ENCODE measurements around the gene PLOD3.

DNA sequence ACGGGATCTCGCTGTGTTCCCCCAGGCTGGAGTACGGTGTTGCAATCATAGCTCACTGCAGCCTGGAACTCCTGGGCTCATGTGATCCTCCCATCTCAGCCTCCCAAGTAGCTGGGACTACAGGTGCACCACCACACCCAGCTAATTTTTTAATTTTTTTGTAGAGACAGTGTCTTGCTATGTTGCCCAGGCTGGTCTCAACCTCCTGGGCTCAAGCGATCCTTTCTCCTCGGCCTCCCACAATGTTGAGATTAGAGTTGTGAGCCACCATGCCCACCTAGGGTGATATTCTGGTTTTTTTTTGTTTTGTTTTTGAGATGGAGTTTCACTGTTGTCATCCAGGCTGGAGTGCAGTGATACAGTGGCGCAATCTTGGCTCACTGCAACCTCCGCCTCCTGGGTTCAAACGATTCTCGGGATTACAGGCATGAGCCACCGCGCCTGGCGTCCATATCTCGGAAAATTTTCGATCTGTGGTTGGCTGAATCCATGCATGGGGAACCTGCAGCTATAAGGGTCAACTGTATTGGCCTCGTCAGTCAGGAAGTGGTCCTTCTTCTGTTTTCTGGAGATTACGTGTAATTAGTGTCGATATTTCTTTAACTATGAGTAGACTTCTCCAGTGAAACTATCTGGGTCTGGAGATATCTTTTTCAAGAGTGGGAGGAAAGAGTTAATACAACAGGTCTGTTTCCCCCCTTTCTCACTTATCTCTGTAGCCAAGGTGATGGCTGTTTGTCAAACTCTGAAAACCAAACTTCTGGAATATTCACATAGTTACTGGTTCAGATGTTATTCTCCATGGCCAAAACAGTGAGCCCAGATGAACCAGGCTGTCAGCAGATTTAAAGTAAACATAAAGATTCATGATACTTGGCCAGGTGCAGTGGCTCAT is 48.5 kb upstream of the PLOD3 start:
- TF ChIP-seq TCFL5 (CRISPR knock-in tag; conservative IDR thresholded peaks at IDR 0.05) (no peak), MXI1 (IDR thresholded peaks at IDR 0.05; ENCODE audit: low read depth, low read length) (peak; percentile 85), ZKSCAN1 (IDR thresholded peaks at IDR 0.05; ENCODE audit: low read depth, low read length) (no peak), U2AF2 (optimal IDR thresholded peaks at IDR 0.05; ENCODE audit: low read depth, low read length) (no peak), TCF7L2 (IDR thresholded peaks at IDR 0.05; ENCODE audit: low read depth, low read length) (no peak), ZNF175 (CRISPR knock-in tag; IDR thresholded peaks at IDR 0.05; ENCODE audit: low read depth) (no peak), ZFP36 (IDR thresholded peaks at IDR 0.05; ENCODE audit: low read depth, low read length, partially characterized antibody) (peak; percentile 49)
- TF ChIP-seq, protein P1, sequence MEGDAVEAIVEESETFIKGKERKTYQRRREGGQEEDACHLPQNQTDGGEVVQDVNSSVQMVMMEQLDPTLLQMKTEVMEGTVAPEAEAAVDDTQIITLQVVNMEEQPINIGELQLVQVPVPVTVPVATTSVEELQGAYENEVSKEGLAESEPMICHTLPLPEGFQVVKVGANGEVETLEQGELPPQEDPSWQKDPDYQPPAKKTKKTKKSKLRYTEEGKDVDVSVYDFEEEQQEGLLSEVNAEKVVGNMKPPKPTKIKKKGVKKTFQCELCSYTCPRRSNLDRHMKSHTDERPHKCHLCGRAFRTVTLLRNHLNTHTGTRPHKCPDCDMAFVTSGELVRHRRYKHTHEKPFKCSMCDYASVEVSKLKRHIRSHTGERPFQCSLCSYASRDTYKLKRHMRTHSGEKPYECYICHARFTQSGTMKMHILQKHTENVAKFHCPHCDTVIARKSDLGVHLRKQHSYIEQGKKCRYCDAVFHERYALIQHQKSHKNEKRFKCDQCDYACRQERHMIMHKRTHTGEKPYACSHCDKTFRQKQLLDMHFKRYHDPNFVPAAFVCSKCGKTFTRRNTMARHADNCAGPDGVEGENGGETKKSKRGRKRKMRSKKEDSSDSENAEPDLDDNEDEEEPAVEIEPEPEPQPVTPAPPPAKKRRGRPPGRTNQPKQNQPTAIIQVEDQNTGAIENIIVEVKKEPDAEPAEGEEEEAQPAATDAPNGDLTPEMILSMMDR (IDR thresholded peaks at IDR 0.05 in 2 of 3, conservative IDR thresholded peaks at IDR 0.05 in 1 of 3; ENCODE audit: insufficient read depth in 2 of 3, low read depth in 1 of 3, low read length in 3 of 3) = no peak
- TF ChIP-seq, protein P2, sequence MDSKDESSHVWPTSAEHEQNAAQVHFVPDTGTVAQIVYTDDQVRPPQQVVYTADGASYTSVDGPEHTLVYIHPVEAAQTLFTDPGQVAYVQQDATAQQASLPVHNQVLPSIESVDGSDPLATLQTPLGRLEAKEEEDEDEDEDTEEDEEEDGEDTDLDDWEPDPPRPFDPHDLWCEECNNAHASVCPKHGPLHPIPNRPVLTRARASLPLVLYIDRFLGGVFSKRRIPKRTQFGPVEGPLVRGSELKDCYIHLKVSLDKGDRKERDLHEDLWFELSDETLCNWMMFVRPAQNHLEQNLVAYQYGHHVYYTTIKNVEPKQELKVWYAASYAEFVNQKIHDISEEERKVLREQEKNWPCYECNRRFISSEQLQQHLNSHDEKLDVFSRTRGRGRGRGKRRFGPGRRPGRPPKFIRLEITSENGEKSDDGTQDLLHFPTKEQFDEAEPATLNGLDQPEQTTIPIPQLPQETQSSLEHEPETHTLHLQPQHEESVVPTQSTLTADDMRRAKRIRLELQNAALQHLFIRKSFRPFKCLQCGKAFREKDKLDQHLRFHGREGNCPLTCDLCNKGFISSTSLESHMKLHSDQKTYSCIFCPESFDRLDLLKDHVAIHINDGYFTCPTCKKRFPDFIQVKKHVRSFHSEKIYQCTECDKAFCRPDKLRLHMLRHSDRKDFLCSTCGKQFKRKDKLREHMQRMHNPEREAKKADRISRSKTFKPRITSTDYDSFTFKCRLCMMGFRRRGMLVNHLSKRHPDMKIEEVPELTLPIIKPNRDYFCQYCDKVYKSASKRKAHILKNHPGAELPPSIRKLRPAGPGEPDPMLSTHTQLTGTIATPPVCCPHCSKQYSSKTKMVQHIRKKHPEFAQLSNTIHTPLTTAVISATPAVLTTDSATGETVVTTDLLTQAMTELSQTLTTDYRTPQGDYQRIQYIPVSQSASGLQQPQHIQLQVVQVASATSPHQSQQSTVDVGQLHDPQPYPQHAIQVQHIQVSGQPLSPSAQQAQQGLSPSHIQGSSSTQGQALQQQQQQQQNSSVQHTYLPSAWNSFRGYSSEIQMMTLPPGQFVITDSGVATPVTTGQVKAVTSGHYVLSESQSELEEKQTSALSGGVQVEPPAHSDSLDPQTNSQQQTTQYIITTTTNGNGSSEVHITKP (IDR thresholded peaks at IDR 0.05; ENCODE audit: partially characterized antibody) = no peak
- TF ChIP-seq, protein P3, sequence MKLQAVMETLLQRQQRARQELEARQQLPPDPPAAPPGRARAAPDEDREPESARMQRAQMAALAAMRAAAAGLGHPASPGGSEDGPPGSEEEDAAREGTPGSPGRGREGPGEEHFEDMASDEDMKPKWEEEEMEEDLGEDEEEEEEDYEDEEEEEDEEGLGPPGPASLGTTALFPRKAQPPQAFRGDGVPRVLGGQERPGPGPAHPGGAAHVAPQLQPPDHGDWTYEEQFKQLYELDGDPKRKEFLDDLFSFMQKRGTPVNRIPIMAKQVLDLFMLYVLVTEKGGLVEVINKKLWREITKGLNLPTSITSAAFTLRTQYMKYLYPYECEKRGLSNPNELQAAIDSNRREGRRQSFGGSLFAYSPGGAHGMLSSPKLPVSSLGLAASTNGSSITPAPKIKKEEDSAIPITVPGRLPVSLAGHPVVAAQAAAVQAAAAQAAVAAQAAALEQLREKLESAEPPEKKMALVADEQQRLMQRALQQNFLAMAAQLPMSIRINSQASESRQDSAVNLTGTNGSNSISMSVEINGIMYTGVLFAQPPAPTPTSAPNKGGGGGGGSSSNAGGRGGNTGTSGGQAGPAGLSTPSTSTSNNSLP (IDR thresholded peaks at IDR 0.05; ENCODE audit: borderline replicate concordance, low read depth, low read length) = no peak
- TF ChIP-seq, protein P4, sequence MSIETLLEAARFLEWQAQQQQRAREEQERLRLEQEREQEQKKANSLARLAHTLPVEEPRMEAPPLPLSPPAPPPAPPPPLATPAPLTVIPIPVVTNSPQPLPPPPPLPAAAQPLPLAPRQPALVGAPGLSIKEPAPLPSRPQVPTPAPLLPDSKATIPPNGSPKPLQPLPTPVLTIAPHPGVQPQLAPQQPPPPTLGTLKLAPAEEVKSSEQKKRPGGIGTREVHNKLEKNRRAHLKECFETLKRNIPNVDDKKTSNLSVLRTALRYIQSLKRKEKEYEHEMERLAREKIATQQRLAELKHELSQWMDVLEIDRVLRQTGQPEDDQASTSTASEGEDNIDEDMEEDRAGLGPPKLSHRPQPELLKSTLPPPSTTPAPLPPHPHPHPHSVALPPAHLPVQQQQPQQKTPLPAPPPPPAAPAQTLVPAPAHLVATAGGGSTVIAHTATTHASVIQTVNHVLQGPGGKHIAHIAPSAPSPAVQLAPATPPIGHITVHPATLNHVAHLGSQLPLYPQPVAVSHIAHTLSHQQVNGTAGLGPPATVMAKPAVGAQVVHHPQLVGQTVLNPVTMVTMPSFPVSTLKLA (conservative IDR thresholded peaks at IDR 0.05) = peak in 1 of 2 experiments; percentile 54; a peak in 1 of 4 replicates

Measured in K562 (cell line).